ENCODE measurements around the gene ARL6IP5. TPM values are rescaled to one million over a fixed set of nuclear protein-coding genes. Genes with fewer than 3 reads are reported as not detected.

ARL6IP5 gene
- total and polyA plus RNA-seq, 11 donors = 164 to 256 (median 214) TPM

GRCh38 chr3:69116162-69116561 lies 31.4 kb downstream of the ARL6IP5 start:
- DNase-seq = no peak
- Histone ChIP-seq H3K36me3 (peaks cover 0 to 7% (median 0%) of the 10 kb centered on the region in 9 donors), H3K27me3 (no peaks in the 10 kb centered on the region), H3K9me3 (no peaks in the 10 kb centered on the region), H3K27ac (peak overlapping the region; percentile 32 to 92 (median 68)), H3K4me1 (peaks cover 0 to 37% (median 13%) of the 10 kb centered on the region in 12 donors), H3K4me3 (peak overlapping the region in 10 of 12 donors; percentile 6 to 45 (median 26))
- no peak for ATAC-seq
- intact Hi-C loops (cut with DNase I) = loop anchor here in 1 of 10 donors (2.0 kb wide), 1 partner anchor 31 kb away; the partner anchor contains the start of gene ARL6IP5
- WGBS, 4 donors = 46 to 55% (median 52%) methylated on average over 4 of the region's 4 CpGs
- TF ChIP-seq CTCF (IDR thresholded peaks at IDR 0.05) (no peak), POLR2A (IDR thresholded peaks at IDR 0.05) (no peak)

- Histone ChIP-seq H3K4me1 (peaks cover 0 to 37% (median 13%) of the 10 kb centered on the region in 12 donors), H3K27me3 (no peaks in the 10 kb centered on the region), H3K36me3 (peaks cover 0 to 7% (median 0%) of the 10 kb centered on the region in 9 donors), H3K27ac (peak overlapping the region in 11 of 12 donors; percentile 32 to 92 (median 71)), H3K4me3 (peak overlapping the region in 9 of 12 donors; percentile 11 to 45 (median 27)), H3K9me3 (no peaks in the 10 kb centered on the region)
- ATAC-seq = peak in 2 of 4 donors; percentile 31 to 40
- intact Hi-C loops (cut with DNase I) = loop anchor here in 1 of 10 donors (2.0 kb wide), 1 partner anchor 32 kb away; the partner anchor contains the start of gene ARL6IP5
- TF ChIP-seq POLR2A (IDR thresholded peaks at IDR 0.05) (no peak), CTCF (IDR thresholded peaks at IDR 0.05) (no peak)
- no peak for DNase-seq
- WGBS, 4 donors = 36 to 51% (median 42%) methylated on average over 3 of the region's 3 CpGs
Observed at GRCh38 chr3:69116897-69117296, 32.2 kb downstream of the ARL6IP5 start.

GRCh38 chr3:69118555-69118954 lies 33.8 kb downstream of the ARL6IP5 start:
- TF ChIP-seq POLR2A (IDR thresholded peaks at IDR 0.05) (no peak), CTCF (IDR thresholded peaks at IDR 0.05) (no peak)
- Histone ChIP-seq H3K36me3 (peaks cover 0 to 7% (median 0%) of the 10 kb centered on the region in 9 donors), H3K27me3 (no peaks in the 10 kb centered on the region), H3K9me3 (no peaks in the 10 kb centered on the region), H3K4me3 (peak overlapping the region in 4 of 12 donors; percentile 11 to 45 (median 25)), H3K4me1 (peaks cover 0 to 32% (median 10%) of the 10 kb centered on the region in 12 donors), H3K27ac (no peak overlapping the region)
- intact Hi-C loops (cut with DNase I) = loop anchor here in 1 of 10 donors (2.0 kb wide), 1 partner anchor 32 kb away; no protein-coding TSS in a partner anchor
- no peak for DNase-seq
- ATAC-seq = no peak
- 85 to 94% (median 92%) methylated on average over 12 of the region's 12 CpGs for WGBS, 4 donors

GRCh38 chr3:69119138-69119537 lies 34.4 kb downstream of the ARL6IP5 start:
- TF ChIP-seq CTCF (IDR thresholded peaks at IDR 0.05) (no peak), POLR2A (IDR thresholded peaks at IDR 0.05) (no peak)
- ATAC-seq (no peak), DNase-seq (no peak)
- H3K36me3 ChIP-seq = peaks cover 0 to 7% (median 0%) of the 10 kb centered on the region in 9 donors
- H3K27me3 ChIP-seq = no peaks in the 10 kb centered on the region
- H3K4me3 ChIP-seq = no peak overlapping the region
- no peak overlapping the region for H3K27ac ChIP-seq
- intact Hi-C loops (cut with DNase I) = loop anchor here in 1 of 10 donors (2.0 kb wide), 1 partner anchor 32 kb away; no protein-coding TSS in a partner anchor
- WGBS, 4 donors = 83 to 90% (median 88%) methylated on average over 6 of the region's 6 CpGs
- H3K4me1 ChIP-seq = peaks cover 0 to 29% (median 5%) of the 10 kb centered on the region in 12 donors
- H3K9me3 ChIP-seq = no peaks in the 10 kb centered on the region
